ENCODE data around the gene GNB5. TPM values are rescaled to one million over a fixed set of nuclear protein-coding genes. Genes with fewer than 3 reads are reported as not detected.
"Not testable (repeated sequence)": the region's sequence is repeated elsewhere in the genome, so short reads cannot be mapped to it uniquely, and the experiment has no call there.

Gene GNB5
- total RNA-seq, 1 donor from 2014 or later = 8.9 TPM

- not testable (repeated sequence) for DNase-seq
Measured at GRCh38 chr15:52165494-52166131, 25.6 kb downstream of the GNB5 start.

GRCh38 chr15:52164631-52165265 is 26.4 kb downstream of the GNB5 start:
- no peak for DNase-seq

GRCh38 chr15:52163321-52164190 is 27.6 kb downstream of the GNB5 start:
- no peak for DNase-seq

- DNase-seq = no peak
Measured at GRCh38 chr15:52162876-52163275, 28.3 kb downstream of the GNB5 start.

- no peak for DNase-seq
Measured at GRCh38 chr15:52162260-52162659, 28.9 kb downstream of the GNB5 start.

GRCh38 chr15:52161406-52161966 is 29.7 kb downstream of the GNB5 start:
- no peak for DNase-seq

- DNase-seq = no peak
Measured at GRCh38 chr15:52159645-52160044, 31.5 kb downstream of the GNB5 start.

- no peak for DNase-seq
Measured at GRCh38 chr15:52158084-52158765, 33.0 kb downstream of the GNB5 start.

- no peak for DNase-seq
Measured at GRCh38 chr15:52155878-52156277, 35.3 kb downstream of the GNB5 start.

GRCh38 chr15:52154896-52155865 is 36.0 kb downstream of the GNB5 start:
- DNase-seq = no peak

GRCh38 chr15:52153900-52154895 is 37.0 kb downstream of the GNB5 start:
- no peak for DNase-seq

- DNase-seq = no peak
Measured at GRCh38 chr15:52151353-52151752, 39.8 kb downstream of the GNB5 start.

GRCh38 chr15:52150871-52151270 is 40.3 kb downstream of the GNB5 start:
- no peak for DNase-seq

- no peak for DNase-seq
Measured at GRCh38 chr15:52150043-52150825, 41.0 kb downstream of the GNB5 start.

- DNase-seq = no peak
Measured at GRCh38 chr15:52148403-52148802, 42.8 kb downstream of the GNB5 start.

GRCh38 chr15:52146776-52147175 is 44.4 kb downstream of the GNB5 start:
- no peak for DNase-seq

GRCh38 chr15:52146261-52146660 is 44.9 kb downstream of the GNB5 start:
- DNase-seq = no peak

GRCh38 chr15:52144656-52145178 is 46.5 kb downstream of the GNB5 start:
- no peak for DNase-seq

- no peak for DNase-seq
Measured at GRCh38 chr15:52143873-52144272, 47.3 kb downstream of the GNB5 start.

All from skin of body (tissue), 2 donors.